ENCODE results near the gene CLPTM1L.
"Not testable (repeated sequence)": the region's sequence is repeated elsewhere in the genome, so short reads cannot be mapped to it uniquely, and the experiment has no call there.

The CLPTM1L gene

DNA sequence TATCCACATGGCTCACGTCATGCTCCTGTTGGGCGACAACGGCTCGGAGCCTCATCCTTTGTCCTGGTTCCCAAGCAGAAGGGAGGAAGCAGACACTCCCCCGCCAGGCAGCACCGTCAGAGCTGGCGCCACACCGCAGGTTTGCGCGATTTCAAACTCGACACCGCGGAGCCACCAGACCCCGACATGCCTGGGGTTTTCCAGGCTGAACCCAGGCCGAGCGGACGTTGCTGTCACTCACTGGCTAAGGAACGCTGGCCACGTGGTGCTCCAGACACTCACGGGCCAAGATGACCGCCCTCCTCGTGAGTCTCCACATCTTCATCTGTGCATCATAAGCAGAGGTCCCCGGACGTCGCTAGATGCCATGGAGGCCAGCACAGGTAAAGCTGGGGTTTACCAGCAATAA, 59.0 kb downstream of the CLPTM1L start:
- DNase-seq = no peak

DNA sequence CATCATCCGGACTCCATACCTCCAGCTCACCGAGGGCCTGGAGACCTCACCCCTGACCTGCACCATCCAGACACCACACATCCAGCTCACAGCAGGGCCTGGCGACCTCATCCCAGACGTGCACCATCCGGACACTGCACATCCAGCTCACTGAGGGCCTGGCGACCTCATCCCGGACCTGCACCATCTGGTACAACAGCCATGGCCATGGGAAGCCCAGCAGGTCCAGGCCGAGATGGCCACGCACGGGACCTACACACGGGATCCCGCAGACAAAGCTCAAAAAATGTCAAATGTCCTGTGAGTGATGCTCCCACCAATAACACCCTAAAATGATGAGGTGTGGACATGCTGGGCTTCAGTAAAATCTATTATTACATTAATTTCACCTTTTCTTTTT, 59.8 kb downstream of the CLPTM1L start:
- DNase-seq = no peak

DNA sequence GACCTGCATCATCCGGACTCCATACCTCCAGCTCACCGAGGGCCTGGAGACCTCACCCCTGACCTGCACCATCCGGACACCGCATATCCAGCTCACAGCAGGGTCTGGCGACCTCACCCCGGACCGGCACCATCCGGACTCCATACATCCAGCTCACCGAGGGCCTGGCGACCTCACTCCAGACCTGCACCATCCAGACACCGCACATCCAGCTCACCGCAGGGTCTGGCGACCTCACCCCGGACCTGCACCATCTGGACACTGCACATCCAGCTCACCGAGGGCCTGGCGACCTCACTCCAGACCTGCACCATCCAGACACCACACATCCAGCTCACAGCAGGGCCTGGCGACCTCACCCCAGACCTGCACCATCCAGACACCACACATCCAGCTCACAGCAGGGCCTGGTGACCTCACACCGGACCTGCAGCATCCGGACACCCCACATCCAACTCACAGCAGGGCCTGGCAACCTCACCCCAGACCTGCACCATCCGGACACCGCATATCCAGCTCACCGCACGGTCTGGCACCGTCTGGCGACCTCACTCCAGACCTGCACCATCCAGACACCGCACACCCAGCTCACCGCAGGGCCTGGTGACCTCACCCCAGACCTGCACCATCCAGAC, 60.4 kb downstream of the CLPTM1L start:
- DNase-seq = not testable (repeated sequence)

DNA sequence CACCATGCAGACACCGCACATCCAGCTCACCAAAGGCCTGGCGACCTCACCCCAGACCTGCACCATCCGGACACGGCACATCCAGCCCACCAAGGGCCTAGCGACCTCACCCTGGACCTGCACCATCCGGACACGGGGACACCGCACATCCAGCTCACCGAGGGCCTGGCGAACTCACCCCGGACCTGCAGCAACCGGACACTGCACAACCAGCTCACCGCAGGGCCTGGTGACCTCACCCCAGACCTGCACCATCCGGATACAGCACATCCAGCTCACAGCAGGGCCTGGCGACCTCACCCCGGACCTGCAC, 61.2 kb downstream of the CLPTM1L start:
- not testable (repeated sequence) for DNase-seq

DNA sequence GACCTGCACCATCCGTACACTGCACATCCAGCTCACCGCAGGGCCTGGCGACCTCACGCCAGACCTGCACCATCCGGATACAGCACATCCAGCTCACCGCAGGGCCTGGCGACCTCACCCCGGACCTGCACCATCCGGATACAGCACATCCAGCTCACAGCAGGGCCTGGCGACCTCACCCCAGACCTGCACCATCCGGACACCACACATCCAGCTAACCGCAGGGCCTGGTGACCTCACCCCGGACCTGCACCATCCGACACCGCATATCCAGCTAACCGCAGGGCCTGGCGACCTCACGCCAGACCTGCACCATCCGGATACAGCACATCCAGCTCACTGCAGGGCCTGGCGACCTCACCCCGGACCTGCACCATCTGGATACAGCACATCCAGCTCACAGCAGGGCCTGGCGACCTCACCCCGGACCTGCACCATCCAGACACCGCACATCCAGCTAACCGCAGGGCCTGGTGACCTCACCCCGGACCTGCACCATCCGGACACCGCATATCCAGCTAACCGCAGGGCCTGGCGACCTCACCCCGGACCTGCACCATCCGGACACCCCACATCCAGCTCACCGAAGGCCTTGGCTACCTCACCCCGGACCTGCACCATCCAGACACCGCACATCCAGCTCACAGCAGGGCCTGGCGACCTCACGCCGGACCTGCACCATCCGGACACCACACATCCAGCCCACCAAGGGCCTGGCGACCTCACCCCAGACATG, 61.7 kb downstream of the CLPTM1L start:
- not testable (repeated sequence) for DNase-seq

DNA sequence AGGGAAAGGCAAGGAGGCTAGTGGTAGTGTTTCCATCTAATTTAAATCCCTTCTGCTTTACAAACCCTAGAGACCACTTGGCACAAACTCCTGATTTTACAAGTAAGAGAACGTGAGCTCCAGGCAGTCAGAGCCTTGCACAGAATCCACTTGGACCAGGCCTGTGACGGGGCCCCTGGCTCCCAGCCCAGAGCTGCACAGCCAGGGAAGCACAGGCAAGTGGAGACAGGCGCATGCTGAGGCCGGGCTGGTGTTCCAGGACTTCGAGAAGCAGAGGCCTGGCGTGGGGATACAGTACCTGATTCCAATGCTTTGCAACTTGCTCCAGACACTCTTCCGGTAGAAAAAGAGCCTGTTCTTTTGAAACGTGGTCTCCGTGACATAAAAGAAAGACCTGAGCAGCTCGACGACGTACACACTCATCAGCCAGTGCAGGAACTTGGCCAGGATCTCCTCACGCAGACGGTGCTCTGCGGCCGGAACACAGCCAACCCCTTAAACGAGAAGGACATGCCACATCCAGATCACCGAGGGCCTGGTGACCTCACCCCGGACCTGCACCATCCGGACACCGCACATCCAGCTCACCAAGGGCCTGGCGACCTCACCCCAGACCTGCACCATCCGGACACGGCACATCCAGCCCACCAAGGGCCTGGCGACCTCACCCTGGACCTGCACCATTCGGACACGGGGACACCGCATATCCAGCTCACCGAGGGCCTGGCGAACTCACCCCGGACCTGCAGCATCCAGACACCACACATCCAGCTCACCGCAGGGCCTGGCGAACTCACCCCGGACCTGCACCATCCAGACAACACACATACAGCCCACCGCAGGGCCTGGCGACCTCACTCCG, 62.5 kb downstream of the CLPTM1L start:
- no peak for DNase-seq

DNA sequence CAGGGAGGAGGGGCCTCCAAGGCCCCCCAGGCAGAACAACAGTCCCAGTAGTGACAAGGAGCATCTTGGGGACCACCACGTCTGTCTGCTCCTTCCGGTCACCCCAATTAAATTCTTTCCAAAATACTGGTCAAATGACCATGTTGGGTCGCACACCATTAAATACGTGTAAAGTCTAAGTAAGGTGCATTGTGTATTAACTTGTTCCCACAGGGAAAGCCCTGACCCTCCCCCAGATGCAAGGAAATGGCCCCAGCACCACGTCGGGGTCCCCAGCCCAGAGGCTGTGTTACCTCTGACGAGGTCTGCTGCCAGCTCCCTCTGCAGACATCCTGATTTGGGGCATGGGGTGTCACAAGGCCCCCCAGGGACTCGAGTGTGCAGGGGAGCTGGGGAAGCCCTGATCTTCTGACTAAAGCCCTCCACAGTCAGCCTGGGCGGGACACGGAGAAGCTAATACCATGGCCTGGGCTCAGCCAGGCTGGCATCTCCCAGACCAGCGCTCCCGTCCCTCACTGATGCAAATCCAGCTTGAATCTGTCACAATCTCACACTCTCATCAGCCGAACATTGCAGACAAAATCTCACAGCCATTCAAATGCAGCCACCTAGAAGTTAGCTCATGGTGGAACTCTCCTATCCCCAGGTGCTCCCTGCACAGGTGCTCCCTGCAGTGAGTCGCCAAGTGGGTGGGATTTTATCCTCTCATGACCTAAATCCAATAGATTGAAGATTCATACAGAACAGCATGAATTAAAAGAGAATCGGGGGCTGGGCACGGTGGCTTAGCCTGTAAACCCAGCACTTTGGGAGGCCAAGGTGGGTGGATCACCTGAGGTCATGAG, 63.6 kb downstream of the CLPTM1L start:
- no peak for DNase-seq

DNA sequence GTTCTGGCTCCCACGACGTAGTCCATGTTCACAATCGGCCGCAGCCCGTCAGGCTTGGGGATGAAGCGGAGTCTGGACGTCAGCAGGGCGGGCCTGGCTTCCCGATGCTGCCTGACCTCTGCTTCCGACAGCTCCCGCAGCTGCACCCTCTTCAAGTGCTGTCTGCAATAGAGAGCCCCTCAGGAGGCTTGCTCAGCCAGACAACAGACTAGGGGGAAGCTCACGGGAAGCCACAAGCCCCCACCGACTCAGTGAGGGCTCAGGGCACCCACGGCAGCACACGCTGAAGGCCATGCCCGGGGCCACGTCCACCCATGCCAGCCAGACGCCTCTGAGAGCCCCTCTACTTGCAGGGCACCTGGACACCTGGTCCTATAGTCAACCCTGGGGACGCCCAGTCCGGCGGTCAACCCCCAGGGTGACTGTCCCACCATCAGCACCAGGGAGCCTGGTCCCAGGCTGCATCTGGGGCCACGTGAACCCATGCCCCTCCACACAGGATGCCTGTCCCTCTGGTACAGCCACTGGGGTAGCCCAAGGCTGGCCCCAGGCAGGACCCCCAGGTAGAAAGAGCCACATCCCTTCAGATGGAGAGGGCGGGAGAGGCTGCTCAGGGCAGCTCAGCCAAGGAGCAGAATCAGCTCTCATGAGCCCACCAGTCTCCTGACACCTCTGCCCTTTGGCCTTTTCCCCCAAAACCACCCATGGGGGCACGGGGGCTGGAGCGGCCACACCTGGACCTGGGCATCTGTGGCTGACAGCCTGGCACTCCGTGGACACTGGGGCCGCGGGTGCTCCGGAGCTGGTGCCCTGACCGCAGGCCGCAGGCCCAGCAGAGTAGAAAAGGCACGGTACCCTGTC, 64.5 kb downstream of the CLPTM1L start:
- DNase-seq = no peak

DNA sequence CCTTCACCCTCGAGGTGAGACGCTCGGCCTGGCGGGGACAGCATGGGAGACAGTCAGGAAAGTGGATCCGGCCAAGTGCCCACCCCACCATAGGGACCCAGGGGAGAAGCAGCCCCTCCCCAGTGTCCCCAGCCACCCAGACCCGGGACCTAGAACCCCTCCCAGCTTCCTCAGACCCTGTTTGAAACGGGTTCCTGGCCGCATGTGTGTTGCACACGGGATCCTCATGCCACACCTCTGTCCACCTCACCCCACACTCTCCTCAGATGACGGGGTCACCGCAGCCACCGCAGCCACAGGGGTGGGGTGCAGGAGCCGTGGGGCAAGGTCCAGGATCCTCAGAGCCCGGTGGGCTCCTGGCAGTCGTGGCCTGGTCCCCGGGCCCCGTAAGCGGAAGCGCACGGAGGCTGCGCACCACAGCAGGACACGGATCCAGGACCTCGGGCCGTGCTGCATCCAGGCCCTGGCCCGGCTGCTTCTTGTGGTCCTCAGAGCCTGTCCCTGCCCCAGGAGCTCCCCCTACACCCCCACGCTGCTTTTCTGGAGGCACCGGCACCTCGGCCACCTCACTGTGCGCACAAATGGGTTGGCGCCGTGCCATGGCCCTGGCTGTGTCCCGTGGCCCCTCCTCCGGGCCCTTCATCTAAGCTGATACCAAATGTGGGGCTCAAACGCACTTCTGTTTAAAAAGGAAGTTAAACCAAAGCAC, 65.3 kb downstream of the CLPTM1L start:
- DNase-seq = no peak

DNA sequence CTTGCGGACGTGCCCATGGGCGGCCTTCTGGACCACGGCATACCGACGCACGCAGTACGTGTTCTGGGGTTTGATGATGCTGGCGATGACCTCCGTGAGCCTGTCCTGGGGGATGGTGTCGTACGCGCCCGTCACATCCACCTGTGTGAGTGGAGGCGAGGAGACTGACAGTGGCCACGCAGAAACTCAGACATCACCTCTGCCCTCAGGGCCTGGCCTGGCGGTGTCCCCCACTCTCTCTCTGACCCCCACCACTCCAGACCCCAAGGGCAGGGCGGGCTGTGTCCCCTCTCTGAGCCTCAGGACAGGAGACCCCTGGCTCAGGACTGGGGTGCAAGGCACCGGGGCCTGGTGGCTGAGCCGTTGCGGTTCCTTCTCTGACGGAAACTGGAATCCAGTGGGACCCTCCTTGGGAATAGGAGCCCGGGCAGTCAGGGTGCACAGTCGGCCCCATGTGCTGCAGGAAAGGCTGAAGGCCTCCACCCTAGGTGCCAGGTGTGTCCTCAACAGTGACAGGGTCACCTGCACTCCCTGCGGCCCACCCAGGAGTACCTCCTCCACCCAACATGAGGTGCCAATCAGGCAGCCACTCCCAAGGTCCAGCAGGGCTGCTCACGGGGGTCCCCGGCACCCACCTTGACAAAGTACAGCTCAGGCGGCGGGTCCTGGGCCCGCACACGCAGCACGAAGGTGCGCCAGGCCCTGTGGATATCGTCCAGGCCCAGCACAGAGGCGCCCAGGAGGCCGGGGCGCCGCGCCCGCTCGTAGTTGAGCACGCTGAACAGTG, 66.0 kb downstream of the CLPTM1L start:
- no peak for DNase-seq

DNA sequence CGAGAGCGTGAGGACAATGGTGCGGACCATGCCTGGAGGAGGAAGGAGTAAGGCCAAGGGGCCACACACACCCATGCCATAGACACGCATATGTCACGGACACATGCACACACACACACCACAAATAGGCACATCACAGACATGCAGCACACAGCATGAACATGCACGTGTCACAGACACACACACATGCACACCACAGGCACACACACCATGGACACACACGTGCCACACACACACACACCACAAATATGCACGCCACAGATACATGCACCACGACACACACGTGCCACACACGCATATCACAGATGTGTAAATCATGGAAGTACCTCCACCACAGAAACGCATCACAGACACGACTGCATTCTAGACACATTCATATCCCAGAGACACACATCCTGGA, 66.7 kb downstream of the CLPTM1L start:
- DNase-seq = no peak

DNA sequence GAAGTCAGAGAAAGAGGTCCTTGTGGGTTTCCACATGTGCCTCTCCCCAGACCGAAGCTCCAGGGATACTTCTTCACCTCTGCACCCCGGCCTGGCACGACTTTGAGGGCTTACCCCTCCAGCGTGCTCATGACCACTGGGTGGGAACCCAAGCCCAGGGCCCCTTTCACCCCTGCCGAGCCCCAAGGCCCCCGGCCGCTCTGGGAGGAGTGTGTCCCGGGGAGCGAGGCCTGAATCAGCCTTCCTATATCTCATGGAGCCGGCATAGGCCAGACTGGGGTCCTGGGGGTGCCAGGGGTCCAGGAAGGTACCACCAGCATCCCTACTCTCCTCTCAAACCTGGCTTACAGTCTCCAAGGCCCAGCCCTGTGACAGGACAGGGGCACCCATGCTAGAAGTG, 67.1 kb downstream of the CLPTM1L start:
- DNase-seq = no peak

DNA sequence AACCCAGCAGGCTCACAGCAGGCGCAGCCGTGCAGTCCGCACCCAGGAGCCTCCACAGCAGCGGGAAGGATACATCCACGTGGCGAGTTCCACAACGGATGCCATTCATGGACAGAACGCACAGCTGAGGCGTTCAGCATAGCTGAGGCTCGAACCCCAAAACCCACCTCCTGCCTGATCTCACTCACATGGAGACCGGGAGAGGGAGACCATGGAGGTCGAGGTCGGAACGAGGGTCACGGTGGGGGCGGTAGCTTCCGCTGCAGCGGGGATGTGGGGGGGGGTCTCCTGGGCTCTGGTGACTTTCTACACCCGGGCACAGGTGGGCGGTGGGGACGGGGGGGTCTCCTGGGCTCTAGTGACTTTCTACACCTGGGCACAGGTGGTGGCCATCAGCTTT, 67.6 kb downstream of the CLPTM1L start:
- DNase-seq = no peak

DNA sequence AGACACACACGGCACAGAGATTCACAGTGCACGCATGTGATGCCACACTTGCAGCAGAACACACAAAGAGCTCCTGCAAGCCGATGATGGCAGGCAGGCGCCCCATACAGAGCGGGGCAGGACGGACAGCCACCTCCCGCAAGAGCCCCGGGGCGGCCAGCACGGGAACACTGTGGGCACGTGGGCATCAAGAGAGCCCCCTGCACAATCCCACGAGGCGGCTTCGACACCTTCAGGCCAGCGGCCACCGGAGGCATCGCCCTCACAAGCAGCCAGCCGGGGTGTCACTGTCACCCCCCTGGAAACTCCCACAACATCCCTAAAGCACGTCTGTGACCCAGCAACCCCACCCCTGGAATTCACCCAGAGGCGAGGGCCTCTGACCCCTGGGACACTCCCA, 68.0 kb downstream of the CLPTM1L start:
- DNase-seq = no peak

DNA sequence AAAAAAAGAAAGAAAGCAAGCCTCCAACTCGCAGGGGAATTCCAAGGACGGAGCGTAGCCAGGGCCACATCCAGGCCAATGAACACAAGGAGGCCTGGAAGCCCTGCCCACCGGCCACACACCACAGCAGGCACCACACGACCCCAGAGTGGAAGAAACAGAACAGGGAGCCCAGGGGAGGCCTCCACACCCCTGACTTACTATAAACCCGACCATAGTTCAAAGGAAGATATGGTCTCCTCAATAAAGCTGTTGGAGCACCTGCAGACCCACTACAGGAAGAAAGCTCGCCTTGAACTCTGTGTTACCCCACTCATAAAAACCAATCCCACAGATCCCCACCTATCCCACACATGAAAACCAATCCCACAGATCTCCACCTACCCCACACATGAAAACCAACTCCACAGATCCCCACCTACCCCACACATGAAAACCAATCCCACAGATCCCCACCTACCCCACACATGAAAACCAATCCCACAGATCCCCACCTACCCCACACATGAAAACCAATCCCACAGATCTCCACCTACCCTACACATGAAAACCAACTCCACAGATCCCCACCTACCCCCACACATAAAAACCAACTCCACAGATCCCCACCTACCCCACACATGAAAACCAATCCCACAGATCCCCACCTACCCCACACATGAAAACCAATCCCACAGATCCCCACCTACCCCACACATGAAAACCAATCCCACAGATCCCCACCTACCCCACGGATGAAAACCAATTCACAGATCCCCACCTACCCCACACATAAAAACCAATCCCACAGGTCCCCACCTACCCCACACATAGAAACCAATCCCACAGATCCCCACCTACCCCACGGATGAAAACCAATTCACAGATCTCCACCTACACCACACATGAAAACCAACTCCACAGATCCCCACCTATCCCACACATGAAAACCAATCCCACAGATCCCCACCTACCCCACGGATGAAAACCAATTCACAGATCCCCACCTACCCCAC, 69.2 kb downstream of the CLPTM1L start:
- DNase-seq = not testable (repeated sequence)

DNA sequence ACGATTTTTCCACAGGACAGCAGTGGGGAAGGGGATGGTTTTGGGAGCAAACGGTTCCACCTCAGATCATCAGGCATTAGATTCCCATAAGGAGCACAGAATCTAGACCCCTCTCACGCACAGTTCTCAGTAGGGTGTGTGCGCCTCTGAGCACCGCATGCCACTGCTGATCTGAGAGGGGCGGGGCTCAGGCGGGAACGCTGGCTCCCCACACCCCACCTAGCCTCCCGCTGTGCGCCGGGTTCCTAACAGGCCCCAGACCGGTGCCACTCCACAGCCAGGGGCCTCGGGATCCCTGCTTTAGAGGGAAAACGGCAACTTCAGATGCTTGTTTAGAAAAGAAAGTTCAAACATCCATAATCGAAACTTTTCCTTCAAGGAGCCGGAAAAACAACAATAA, 70.4 kb downstream of the CLPTM1L start:
- DNase-seq = no peak

DNA sequence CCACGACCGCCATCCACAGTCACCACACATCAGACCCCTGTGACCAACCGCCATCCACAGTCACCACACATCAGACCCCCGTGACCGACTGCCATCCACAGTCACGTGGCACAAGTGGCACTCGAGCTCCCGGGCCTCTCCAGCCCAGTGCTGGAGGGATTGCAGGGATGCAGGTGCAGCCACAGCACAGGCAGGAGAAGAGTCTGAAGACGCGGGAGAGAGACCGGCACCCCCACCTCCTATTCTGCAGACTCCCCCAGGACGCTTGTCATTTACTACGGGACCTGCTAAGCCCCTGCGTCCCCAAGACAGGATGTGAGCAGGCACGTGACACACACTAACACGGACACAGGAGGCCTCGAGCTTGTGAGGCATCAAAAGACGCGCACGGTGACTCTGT, 71.2 kb downstream of the CLPTM1L start:
- no peak for DNase-seq

DNA sequence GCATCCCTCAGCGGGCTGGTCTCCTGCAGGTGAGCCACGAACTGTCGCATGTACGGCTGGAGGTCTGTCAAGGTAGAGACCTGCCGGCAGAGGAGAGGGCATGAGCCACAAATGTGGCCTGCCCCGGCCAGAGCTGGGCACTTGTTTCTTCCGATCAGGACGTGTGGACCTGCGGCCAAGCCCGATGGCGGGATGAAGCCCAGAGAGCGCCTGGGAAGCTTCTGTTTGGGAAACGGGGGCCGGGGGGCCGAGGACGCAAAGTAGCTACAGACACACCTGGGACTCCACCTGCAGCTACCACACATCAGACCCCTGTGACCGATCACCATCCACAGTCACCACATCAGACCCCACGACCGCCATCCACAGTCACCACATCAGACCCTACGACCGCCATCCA, 72.7 kb downstream of the CLPTM1L start:
- no peak for DNase-seq

Data from NCI-H1417 (cell line).